ENCODE measurements around the gene RGS9BP.
"Not testable (repeated sequence)": the region's sequence is repeated elsewhere in the genome, so short reads cannot be mapped to it uniquely, and the experiment has no call there.

The RGS9BP gene

DNA sequence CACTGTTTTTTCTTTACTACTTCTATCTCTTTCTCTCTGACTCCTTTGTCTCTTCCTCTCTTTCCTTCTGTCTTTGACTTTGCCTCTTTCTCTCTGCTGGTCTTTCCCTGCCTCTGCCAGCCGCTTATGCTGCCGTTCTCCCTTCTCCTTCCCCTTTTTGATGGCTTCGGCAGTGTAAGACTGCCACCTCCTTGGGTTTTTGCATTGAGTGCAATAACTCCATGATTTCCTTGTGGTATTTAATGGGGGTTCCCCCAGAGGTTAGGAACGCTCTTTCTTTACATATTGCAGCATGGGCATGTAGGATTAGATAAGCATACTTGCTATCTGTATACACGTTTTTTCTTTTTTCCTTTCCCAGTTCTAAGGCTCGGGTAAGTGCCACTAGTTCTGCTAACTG is 19.9 kb downstream of the RGS9BP start:
- not testable (repeated sequence) for DNase-seq (ENCODE audit: low read depth)

GRCh38 chr19:32696771-32697170 is 21.1 kb downstream of the RGS9BP start:
- not testable (repeated sequence) for DNase-seq (ENCODE audit: low read depth)

- DNase-seq (ENCODE audit: low read depth) = not testable (repeated sequence)
Observed at GRCh38 chr19:32700129-32700528, 24.5 kb downstream of the RGS9BP start.

DNA sequence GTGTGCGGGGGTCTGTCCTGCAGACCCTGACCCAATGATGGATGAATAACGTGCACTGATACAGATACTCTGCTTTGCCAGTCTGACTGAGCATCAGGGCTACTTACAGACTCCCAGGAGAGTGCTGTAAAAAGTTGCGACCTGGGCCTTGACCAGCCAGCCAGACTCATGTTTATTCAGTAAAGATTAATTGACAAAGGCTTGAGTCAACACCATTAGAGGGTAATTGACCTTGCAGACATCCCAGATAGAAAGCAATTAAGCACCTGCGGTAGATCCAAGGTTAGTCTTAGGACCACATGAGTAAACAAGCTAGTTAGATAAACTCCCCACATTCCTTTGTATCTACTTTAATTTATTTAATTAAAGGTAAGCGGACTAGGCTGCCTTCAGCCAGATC is 26.4 kb downstream of the RGS9BP start:
- DNase-seq (ENCODE audit: low read depth) = no peak

DNA sequence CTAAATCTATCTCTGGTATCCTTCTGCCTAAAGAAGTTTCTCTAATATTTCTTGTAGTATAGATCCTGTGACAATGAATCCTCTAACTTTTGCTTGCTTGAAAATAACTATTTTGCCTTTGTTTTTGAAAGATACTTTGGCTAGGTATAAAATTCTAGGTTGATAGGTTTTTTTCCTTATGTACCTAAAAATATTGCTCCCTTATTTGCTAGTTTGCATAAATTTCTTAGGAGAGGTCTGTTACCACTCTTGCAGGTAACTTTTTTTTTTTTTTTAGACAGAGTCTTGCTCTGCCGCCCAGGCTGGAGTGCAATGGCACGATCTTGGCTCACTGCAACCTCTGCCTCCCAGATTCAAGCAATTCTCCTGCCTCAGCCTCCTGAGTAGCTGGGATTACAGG is 28.4 kb downstream of the RGS9BP start:
- not testable (repeated sequence) for DNase-seq (ENCODE audit: low read depth)

DNA sequence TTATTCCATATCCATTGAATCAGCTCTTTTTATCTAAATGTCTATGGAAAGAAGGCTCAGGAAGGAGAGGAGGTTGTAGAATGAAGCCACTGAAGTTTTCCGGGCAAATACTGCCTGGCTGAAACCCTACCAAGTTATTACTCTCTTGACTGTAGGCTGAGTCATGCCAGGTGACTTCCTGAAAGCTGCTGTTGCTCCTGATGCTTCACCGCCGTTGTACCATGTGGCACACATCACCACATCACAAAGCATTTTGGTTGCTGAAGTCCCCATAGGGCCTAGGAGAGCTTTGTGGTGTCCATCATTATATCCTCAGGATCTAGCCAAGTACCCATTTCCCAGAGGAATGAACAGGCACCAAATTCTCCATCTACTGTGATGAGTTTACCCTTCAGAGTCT is 32.8 kb downstream of the RGS9BP start:
- no peak for DNase-seq (ENCODE audit: low read depth)

DNA sequence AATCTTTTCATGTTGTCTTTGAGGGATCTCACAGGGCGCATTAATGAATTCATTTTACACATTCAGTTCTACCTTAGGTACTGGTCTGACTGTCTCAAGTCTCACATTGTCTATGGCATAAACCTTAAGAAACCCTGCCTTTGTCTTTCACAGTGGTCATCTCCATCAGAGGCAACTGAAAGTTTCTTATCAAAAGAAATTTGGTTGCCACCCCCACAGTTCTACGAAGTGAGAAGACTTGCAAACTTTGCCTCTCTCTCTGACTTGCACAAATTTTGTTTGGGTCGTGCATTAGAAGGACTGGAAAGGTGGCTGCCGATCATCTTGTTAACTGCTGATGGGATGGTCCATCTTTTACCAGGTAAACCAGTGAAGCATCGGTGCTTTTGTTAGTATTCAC is 33.4 kb downstream of the RGS9BP start:
- no peak for DNase-seq (ENCODE audit: low read depth)

DNA sequence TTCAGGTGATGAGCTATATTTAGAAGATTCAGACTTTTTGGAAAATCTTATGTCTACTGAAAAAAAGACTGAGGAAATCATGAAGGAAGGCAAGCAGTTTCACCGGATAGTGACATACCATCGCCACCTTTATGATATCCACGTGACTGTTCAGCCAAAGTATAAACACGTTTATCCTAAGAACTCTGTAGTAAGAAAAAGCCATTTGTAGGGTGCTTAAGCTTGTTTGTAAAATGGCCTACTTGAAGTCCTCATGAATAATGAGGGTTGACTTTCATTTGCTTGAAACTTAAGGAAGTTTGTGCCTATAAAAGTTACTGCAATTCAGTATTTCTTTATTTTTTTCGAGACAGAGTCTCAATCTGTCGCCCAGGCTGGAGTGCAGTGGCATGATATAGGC is 36.1 kb downstream of the RGS9BP start:
- no peak for DNase-seq (ENCODE audit: low read depth)

DNA sequence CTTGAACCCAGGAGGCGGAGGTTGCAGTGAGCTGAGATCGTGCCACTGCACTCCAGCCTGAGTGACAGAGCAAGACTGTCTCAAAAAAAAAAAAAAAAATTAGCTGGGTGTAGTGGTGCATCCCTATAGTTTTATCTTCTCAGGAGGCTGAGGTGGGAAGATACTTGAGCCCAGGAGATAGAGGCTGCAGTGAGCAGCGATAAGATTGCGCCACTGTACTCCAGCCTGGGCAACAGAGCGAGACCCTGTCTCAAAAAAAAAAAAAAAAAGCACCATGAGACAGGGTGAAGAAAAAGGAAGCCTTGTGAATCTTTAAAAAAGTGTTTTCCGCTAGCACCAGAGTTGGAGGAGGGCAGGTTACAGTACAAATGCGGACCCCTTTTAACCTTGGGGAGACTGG is 40.6 kb downstream of the RGS9BP start:
- not testable (repeated sequence) for DNase-seq (ENCODE audit: low read depth)

- no peak for DNase-seq (ENCODE audit: low read depth)
Observed at GRCh38 chr19:32717496-32717895, 41.8 kb downstream of the RGS9BP start.

DNA sequence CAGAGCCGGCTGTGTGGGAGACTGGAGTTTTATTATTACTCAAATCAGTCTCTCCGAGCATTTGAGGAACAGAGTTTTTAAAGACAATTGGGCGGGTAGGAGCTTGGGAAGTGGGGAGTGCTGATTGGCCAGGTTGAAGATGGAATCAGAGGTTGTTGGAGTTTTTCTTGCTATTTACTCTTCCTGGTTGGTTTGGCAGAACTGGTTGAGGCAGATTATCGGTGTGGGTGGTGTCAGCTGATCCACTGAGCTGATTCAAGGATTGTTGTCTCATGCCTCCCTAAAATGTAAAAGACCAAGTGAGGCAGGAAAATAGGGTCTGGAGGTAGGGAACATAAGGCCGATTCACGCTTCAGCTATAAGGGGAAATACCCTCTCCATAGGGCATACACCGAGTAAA is 42.6 kb downstream of the RGS9BP start:
- no peak for DNase-seq (ENCODE audit: low read depth)

DNA sequence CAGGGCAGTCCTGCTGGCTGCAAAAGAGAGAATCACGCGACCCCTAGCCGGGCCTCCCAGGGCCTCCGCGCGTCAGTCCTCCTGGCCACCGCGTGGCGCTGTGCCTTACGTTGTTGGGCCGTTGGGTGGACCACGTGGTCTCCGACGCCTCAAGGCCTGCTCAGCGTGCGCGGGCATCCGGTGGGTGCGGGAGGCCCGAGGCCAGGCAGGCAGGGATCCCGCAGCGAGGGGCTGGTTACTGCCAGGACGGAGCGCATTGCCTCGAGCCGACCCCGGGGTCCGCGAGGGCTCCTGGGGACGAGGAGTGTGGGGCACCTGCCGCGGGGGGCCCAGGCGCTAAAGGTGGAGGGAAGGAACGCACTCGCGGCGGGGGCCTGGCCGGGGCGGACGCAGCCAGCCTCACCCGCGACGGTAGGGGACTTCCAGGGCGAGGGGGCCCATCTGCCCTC is 44.0 kb downstream of the RGS9BP start, which contains the start of gene TDRD12:
Gene TDRD12 (plus strand): TSS at position 157 of the 449 bp plus-strand sequence. CDS start 306 bp downstream, outside the sequence.
- no peak for DNase-seq (ENCODE audit: low read depth)

GRCh38 chr19:32720216-32720935 is 44.7 kb downstream of the RGS9BP start:
- DNase-seq (ENCODE audit: low read depth) = no peak

DNA sequence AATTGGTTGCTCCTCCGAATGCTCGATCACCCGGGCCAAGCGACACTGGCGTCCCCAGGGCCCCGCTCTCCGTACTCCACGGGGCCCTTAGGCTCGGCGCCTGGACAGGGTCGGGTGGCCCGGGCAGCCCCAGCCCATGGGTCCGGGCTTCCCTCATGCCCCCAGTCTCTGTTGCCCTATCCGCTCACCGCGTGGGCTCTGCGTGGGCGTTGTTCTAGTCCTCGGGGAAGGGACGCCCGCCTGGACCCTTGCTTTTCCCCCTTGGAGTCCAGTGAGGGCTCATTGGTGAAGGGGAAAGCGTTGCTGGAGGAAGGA is 45.2 kb downstream of the RGS9BP start:
- no peak for DNase-seq (ENCODE audit: low read depth)
